Large intestine (tissue), 3 donors: ENCODE results near the gene BEND6. TPM values are rescaled to one million over a fixed set of nuclear protein-coding genes. Genes with fewer than 3 reads are reported as not detected.

ENCODE experiments used
- DNase-seq, 2 donors: peaks; one replicate each; pipeline versions ENCODE4 v3.0.0 to v3.0.0-alpha.2; 2013
- H3K27ac ChIP-seq: one replicate; pipeline ENCODE4 v1.5.1; 2013; ENCODE audit warnings: low read length
- H3K27me3 ChIP-seq: 2 replicates; pipeline ENCODE4 v1.6.1; 2013; ENCODE audit warnings: low read length; ENCODE audit not compliant: control insufficient read depth, insufficient read depth
- H3K36me3 ChIP-seq: 2 replicates; pipeline ENCODE4 v1.6.1; 2013; ENCODE audit warnings: low read length; ENCODE audit not compliant: control insufficient read depth, insufficient read depth
- H3K4me1 ChIP-seq: one replicate; pipeline ENCODE4 v1.6.1; 2013; ENCODE audit warnings: low read length; ENCODE audit not compliant: control insufficient read depth, insufficient read depth
- H3K4me3 ChIP-seq: one replicate; pipeline ENCODE4 v1.5.1; 2013; ENCODE audit warnings: low read length
- H3K9me3 ChIP-seq: one replicate; pipeline ENCODE4 v1.6.1; 2013; ENCODE audit warnings: mild to moderate bottlenecking, low read depth, low read length, moderate library complexity; ENCODE audit not compliant: control insufficient read depth
- WGBS: methylation state at CpG from one replicate; pipeline ENCODE4 v1.1.5; 2013; ENCODE audit warnings: low lambda C conversion rate; ENCODE audit not compliant: insufficient coverage; 5-methylcytosine and 5-hydroxymethylcytosine counted together
- polyA plus RNA-seq: library from polyadenylated mRNA; unstranded; fragments of 120-200 nt; gene quantifications from one replicate; pipeline ENCODE4 v1.2.1, GENCODE V29; 2013

The BEND6 gene
- polyA plus RNA-seq, 1 donor: 1.2 TPM

DNA sequence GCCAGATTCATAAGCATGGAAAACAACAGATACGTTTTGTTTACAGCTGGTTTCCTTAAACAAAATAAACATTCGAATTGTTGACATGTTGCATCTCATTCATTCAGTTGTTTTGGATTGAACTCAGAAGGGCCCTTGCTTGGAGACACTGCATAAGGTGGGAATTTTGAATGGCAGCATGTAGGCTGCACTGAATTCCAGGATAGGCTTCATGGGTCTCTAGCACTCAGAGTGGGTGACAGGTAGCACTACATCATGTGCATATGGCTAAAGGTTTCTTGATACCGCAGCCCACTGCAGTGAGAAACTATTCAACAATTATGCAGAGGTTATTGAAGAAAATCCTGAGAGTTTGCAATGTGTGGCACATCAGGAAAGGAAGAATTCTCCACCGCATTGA lies 1.6 kb downstream of the BEND6 start:
- Histone ChIP-seq H3K27ac (no peak overlapping the region), H3K27me3 (peaks cover 60% of the 10 kb centered on the region), H3K9me3 (no peaks in the 10 kb centered on the region), H3K36me3 (no peaks in the 10 kb centered on the region), H3K4me1 (peaks cover 11% of the 10 kb centered on the region), H3K4me3 (no peak overlapping the region)
- no peak for DNase-seq
- WGBS: no CpG with 5 or more reads among the region's 4 CpGs

DNA sequence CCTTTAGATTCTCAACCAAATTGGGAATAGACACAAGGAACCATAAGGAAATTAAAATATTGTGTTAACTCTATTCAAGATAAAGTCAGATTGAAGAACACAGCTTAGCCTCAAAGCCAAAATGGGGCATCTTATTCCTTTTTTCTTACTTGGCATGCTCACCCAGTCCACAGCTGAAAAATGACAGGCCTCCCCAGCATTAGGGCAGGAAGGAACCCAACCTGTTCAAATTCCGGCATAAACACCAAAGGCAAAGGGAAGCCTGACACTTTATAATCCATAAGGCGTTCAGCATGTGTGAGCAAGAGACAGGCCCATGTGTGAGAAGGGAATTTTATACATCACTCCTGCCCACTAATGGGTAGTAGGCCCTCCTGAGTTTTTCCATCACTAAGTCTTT lies 2.9 kb downstream of the BEND6 start:
- H3K36me3 ChIP-seq: no peaks in the 10 kb centered on the region
- no peak overlapping the region for H3K27ac ChIP-seq
- H3K4me1 ChIP-seq: peaks cover 11% of the 10 kb centered on the region
- no peak for DNase-seq
- H3K9me3 ChIP-seq: no peaks in the 10 kb centered on the region
- peaks cover 51% of the 10 kb centered on the region for H3K27me3 ChIP-seq
- H3K4me3 ChIP-seq: no peak overlapping the region
- no CpG with 5 or more reads among the region's 2 CpGs for WGBS

DNA sequence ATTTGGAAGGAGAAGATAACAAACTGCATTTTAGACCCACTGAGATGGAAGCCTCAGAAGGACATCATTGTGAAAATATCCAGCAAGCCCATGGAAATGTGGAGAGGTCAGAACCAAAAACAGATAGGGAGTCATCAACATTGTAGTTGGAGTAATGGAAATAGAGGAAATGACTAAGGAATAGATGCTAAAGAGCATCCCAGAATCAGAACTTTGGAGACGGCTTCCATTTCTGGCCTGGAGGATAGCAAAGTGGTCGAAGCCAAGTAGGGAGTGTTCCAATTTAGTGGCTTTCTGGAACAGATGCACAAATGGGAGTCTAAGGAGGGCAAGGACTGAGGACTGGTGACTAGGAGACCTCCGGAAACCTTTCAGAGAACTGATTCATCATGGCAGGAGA lies 3.6 kb downstream of the BEND6 start:
- WGBS: no CpG with 5 or more reads among the region's 3 CpGs
- no peak overlapping the region for H3K4me3 ChIP-seq
- peaks cover 11% of the 10 kb centered on the region for H3K4me1 ChIP-seq
- no peaks in the 10 kb centered on the region for H3K36me3 ChIP-seq
- no peak for DNase-seq
- H3K27me3 ChIP-seq: peaks cover 45% of the 10 kb centered on the region
- H3K9me3 ChIP-seq: no peaks in the 10 kb centered on the region
- H3K27ac ChIP-seq: no peak overlapping the region

DNA sequence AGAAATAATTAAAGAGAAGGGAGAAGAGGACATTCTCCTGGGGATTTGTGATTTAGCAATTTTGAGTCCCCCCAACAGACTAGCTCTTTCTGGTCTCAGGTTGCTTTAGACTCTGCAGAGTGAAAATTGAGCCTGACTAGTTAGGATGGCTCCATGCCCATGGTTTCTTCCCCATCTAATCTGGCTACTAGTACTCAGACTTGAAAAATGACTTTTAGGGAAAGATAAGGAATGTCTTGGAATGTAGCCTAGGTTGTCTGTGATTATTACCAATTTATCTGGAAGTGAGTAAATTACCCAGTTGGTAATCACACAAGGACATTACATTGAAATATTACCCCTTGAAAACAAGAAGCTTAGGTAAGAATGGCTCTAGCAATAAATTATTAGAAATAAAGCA lies 4.2 kb downstream of the BEND6 start:
- no peak overlapping the region for H3K27ac ChIP-seq
- no peak overlapping the region for H3K4me3 ChIP-seq
- H3K27me3 ChIP-seq: peaks cover 38% of the 10 kb centered on the region
- peaks cover 6% of the 10 kb centered on the region for H3K4me1 ChIP-seq
- H3K9me3 ChIP-seq: no peaks in the 10 kb centered on the region
- no peaks in the 10 kb centered on the region for H3K36me3 ChIP-seq
- DNase-seq: no peak

DNA sequence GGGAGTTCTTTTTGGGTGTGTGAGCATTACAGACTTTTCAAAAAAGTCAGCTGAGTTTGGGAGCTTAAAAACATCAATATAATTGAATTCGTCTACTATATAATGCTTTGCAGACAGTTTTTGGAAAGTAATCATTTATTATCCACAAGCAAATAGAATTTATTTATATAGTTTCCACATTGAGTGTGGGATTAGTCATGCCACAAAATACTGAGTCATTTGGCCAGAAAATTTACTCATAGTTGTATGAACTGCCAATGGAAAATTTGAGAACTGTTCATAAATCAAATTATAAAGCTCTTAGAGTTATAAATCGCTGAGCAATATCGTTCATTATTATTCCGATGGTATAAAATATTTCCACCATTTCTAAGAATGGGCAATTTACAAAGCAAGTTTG lies 5.0 kb downstream of the BEND6 start:
- Histone ChIP-seq H3K9me3 (no peaks in the 10 kb centered on the region), H3K27ac (no peak overlapping the region), H3K4me1 (peaks cover 3% of the 10 kb centered on the region), H3K4me3 (no peak overlapping the region), H3K27me3 (peaks cover 35% of the 10 kb centered on the region), H3K36me3 (no peaks in the 10 kb centered on the region)
- WGBS: 95% methylated on average over 2 of the region's 4 CpGs
- DNase-seq: no peak

DNA sequence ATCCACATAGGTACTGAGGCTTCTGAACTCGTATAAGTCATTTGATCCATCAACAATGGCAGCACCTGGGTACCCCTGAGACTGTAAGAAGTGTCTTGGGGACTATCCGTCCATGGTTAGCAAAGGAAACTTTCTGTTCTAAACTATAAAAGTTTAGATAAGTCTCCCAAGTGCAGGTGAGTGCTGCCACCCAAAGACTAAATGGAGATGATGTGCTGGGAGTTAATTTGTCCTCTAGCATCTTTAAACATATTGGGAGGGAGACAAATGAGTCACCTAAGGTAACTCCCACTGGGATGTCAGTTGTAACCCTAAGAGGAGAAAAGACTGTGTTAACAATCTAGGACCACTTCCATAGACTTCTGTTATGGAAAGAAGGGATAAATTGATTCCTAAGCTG lies 6.2 kb downstream of the BEND6 start:
- H3K27me3 ChIP-seq: peaks cover 26% of the 10 kb centered on the region
- no peak overlapping the region for H3K4me3 ChIP-seq
- no CpG with 5 or more reads among the region's 2 CpGs for WGBS
- H3K9me3 ChIP-seq: no peaks in the 10 kb centered on the region
- no peak for DNase-seq
- H3K36me3 ChIP-seq: no peaks in the 10 kb centered on the region
- no peaks in the 10 kb centered on the region for H3K4me1 ChIP-seq
- H3K27ac ChIP-seq: no peak overlapping the region

DNA sequence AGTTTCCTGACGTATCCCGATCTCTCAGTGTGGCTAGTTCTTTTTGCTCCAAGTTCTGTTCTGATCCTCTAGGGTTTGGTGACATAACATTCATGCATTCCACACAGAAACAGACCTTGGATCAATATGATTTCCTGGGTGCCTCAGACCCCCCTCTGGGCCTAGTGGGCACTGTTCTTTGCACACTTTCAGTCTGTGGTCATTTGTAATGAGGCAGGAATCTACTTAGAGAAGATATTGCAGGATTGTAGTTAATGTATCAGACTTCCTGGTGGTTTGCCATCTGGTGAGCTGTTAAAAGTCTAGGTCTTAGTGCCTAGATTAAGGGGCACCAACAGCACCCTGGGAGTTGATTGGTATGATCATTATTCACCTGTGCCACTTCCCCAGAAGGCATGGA lies 7.5 kb downstream of the BEND6 start:
- H3K4me1 ChIP-seq: no peaks in the 10 kb centered on the region
- 100% methylated on average over 1 of the region's 2 CpGs for WGBS
- no peak overlapping the region for H3K27ac ChIP-seq
- no peaks in the 10 kb centered on the region for H3K36me3 ChIP-seq
- no peak for DNase-seq
- H3K9me3 ChIP-seq: no peaks in the 10 kb centered on the region
- no peak overlapping the region for H3K4me3 ChIP-seq
- H3K27me3 ChIP-seq: peaks cover 20% of the 10 kb centered on the region

DNA sequence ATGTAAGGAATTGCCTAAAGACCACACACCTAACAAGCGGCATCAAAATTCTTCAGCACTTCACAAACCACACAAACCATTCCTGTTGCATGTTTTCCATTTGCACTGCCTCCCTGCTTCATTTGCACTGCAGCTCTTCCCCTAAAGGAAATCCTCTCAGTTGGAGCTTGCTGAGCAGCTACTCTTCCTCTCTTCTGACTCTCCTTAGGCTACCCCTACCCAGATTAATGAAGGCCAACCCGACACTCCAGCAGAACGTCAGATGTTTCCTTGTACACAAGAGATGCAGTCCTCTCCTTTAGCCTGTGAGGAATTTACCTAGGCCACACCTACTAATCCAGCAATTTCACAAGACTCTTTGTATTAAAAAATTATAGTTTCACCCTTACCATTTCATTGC lies 8.1 kb downstream of the BEND6 start:
- Histone ChIP-seq H3K4me1 (no peaks in the 10 kb centered on the region), H3K27me3 (peaks cover 16% of the 10 kb centered on the region), H3K36me3 (no peaks in the 10 kb centered on the region), H3K27ac (no peak overlapping the region), H3K9me3 (no peaks in the 10 kb centered on the region), H3K4me3 (no peak overlapping the region)
- whole genome bisulfite sequencing: no CpG with 5 or more reads among the region's 3 CpGs
- DNase-seq: no peak

DNA sequence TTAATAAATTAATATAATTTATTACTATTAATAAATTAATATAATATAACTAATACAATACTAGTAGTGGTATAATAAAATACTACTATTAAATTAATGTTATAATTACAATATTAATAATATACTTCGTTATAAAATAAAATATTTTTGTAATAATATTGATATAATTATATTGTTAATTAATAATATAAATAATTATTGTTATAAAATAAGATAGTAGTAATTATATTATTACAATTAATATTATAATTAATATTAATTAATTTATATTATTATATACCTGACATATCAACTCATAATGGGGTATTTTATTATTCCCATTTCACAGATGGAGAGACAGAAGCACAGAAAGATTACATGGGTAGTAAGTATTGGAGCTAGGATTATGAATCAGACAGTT lies 8.9 kb downstream of the BEND6 start:
- no peak overlapping the region for H3K4me3 ChIP-seq
- peaks cover 14% of the 10 kb centered on the region for H3K27me3 ChIP-seq
- WGBS: 69% methylated on average over 1 of the region's 1 CpG
- no peaks in the 10 kb centered on the region for H3K36me3 ChIP-seq
- H3K4me1 ChIP-seq: no peaks in the 10 kb centered on the region
- H3K9me3 ChIP-seq: no peaks in the 10 kb centered on the region
- DNase-seq: no peak
- H3K27ac ChIP-seq: no peak overlapping the region

DNA sequence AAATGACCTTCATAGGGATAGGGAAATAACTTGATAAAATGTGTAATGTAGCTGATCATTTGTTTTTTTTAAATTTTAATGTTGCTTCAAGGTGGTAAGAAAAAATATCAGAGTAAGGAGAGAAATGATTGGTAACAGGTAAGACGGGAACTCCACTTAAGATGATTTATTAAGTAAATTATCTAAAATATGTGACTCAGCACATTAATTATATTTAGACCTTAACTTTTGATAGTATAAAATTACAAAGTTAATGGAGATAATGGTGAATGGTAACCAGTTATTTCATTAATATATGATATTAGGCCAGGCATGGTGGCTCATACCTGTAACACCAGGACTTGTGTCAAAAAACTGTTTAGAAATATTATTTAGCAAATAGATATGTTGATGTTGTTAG lies 10.2 kb downstream of the BEND6 start:
- no peaks in the 10 kb centered on the region for H3K9me3 ChIP-seq
- no peaks in the 10 kb centered on the region for H3K36me3 ChIP-seq
- DNase-seq: no peak
- H3K27me3 ChIP-seq: peaks cover 11% of the 10 kb centered on the region
- no peak overlapping the region for H3K4me3 ChIP-seq
- no CpG with 5 or more reads among the region's 1 CpG for WGBS
- H3K4me1 ChIP-seq: no peaks in the 10 kb centered on the region
- H3K27ac ChIP-seq: no peak overlapping the region

DNA sequence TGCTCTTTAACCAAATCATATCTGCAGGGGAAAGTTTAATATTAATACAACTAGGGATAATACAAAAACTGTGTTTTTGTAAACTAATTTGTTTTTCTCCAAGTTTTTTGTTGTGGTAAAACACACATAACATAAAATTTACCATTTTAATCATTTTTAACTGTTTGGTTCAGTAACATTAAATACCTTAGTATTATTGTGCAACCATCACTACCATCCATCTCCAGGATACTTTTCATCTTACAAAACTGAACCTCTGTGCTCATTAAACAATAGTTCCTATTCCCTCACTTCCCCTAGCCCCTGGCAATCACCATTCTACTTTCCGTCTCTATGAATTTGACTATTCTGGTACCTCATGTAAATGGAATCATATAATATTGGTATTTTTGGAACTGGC lies 15.9 kb downstream of the BEND6 start:
- Histone ChIP-seq H3K4me1 (no peaks in the 10 kb centered on the region), H3K36me3 (no peaks in the 10 kb centered on the region), H3K4me3 (no peak overlapping the region), H3K9me3 (no peaks in the 10 kb centered on the region), H3K27me3 (peaks cover 8% of the 10 kb centered on the region), H3K27ac (no peak overlapping the region)
- WGBS: no CpG with 5 or more reads among the region's 1 CpG
- DNase-seq: no peak
